HepG2 (cell line): ENCODE results near the gene SLC25A1. TPM values are rescaled to one million over a fixed set of nuclear protein-coding genes. Genes with fewer than 3 reads are reported as not detected.

Experiments
- ARNT2 ChIP-seq: sonication (generic); formaldehyde crosslinking; IDR thresholded peaks from 2 replicates; pipeline ENCODE4 v1.8.0; 2022; ENCODE audit warnings: mild to moderate bottlenecking, low read depth, missing genetic modification reagents, moderate library complexity
- BCL6 ChIP-seq: IDR thresholded peaks from 2 replicates; pipeline ENCODE4 v1.6.1; 2016; ENCODE audit warnings: missing genetic modification reagents, missing compliant biosample characterization
- CC2D1A ChIP-seq: sonication (generic); formaldehyde crosslinking; IDR thresholded peaks from 2 replicates; pipeline ENCODE4 v1.8.1; 2023; ENCODE audit warnings: mild to moderate bottlenecking, missing genetic modification reagents
- CEBPG ChIP-seq: IDR thresholded peaks from 2 replicates; pipeline ENCODE4 v1.6.1; 2016
- HNF4A ChIP-seq: sonication (generic); formaldehyde crosslinking; IDR thresholded peaks from 2 replicates; pipeline ENCODE4 v1.4.0; 2020; ENCODE audit warnings: missing genetic modification reagents
- KLF15 ChIP-seq: sonication (generic); formaldehyde crosslinking; IDR thresholded peaks from 2 replicates; pipeline ENCODE4 v1.8.1; 2023; ENCODE audit warnings: borderline replicate concordance, mild to moderate bottlenecking, inconsistent platforms, missing genetic modification reagents, mixed read lengths
- MAZ ChIP-seq, 2 experiments: sonication (generic) in 1 of 2; formaldehyde crosslinking in 1 of 2; IDR thresholded peaks; 2 replicates each; pipeline versions ENCODE4 v1.5.0 to v1.6.1; 2012 to 2020; ENCODE audit warnings: low read depth in 2 of 2, mild to moderate bottlenecking in 2 of 2, borderline replicate concordance in 1 of 2, improper control_type of control experiment in 1 of 2, low read length in 1 of 2, missing genetic modification reagents in 1 of 2, moderate library complexity in 1 of 2
- NR3C1 ChIP-seq: sonication (generic); formaldehyde crosslinking; IDR thresholded peaks from 2 replicates; pipeline ENCODE4 v1.4.0; 2020; ENCODE audit warnings: missing genetic modification reagents
- REXO4 ChIP-seq: sonication (generic); formaldehyde crosslinking; IDR thresholded peaks from 2 replicates; pipeline ENCODE4 v1.8.0; 2022; ENCODE audit warnings: missing genetic modification reagents, mild to moderate bottlenecking, borderline replicate concordance
- RNF2 ChIP-seq: fragments of 450-650 bp; conservative IDR thresholded peaks from 2 replicates; pipeline ENCODE4 v1.6.1; 2016; ENCODE audit warnings: low read depth
- SAP130 ChIP-seq: IDR thresholded peaks from 2 replicates; pipeline ENCODE4 v1.6.1; 2016; ENCODE audit warnings: low read depth
- SMC3 ChIP-seq: IDR thresholded peaks from 2 replicates; pipeline ENCODE4 v1.6.1; 2011; ENCODE audit warnings: low read length, improper control_type of control experiment
- TAF15 ChIP-seq: fragments of 200-400 bp; formaldehyde crosslinking; IDR thresholded peaks from one replicate; pipeline ENCODE4 v1.6.1; 2018; ENCODE audit warnings: mild to moderate bottlenecking, low read depth, low read length; ENCODE audit not compliant: poor library complexity, severe bottlenecking
- TEAD3 ChIP-seq: optimal IDR thresholded peaks from 2 replicates; pipeline ENCODE3; 2016; ENCODE audit warnings: borderline replicate concordance
- TP53 ChIP-seq: sonication (generic); formaldehyde crosslinking; conservative IDR thresholded peaks from 2 replicates; pipeline ENCODE4 v1.4.0; 2020; ENCODE audit warnings: missing genetic modification reagents
- ZBTB3 ChIP-seq: sonication (generic); formaldehyde crosslinking; IDR thresholded peaks from 2 replicates; pipeline ENCODE4 v1.4.0; 2020; ENCODE audit warnings: low read depth, mild to moderate bottlenecking, moderate library complexity, missing genetic modification reagents, borderline replicate concordance
- ZBTB38 ChIP-seq: sonication (generic); formaldehyde crosslinking; IDR thresholded peaks from 2 replicates; pipeline ENCODE4 v1.5.1; 2020; ENCODE audit warnings: mild to moderate bottlenecking, missing genetic modification reagents
- ZFAT ChIP-seq: sonication (generic); formaldehyde crosslinking; conservative IDR thresholded peaks from 2 replicates; pipeline ENCODE4 v1.8.1; 2023; ENCODE audit warnings: missing genetic modification reagents, inconsistent platforms
- ZNF121 ChIP-seq: sonication (generic); formaldehyde crosslinking; IDR thresholded peaks from 2 replicates; pipeline ENCODE4 v1.5.0; 2020; ENCODE audit warnings: mild to moderate bottlenecking, missing genetic modification reagents
- ZNF260 ChIP-seq: sonication (generic); formaldehyde crosslinking; IDR thresholded peaks from 2 replicates; pipeline ENCODE4 v1.4.0; 2020; ENCODE audit warnings: missing genetic modification reagents, low read depth, mild to moderate bottlenecking, borderline replicate concordance
- ZNF326 ChIP-seq: sonication (generic); formaldehyde crosslinking; IDR thresholded peaks from 2 replicates; pipeline ENCODE4 v1.4.0; 2020; ENCODE audit warnings: missing genetic modification reagents, borderline replicate concordance
- ZNF530 ChIP-seq: sonication (generic); formaldehyde crosslinking; IDR thresholded peaks from 2 replicates; pipeline ENCODE4 v1.5.0; 2020; ENCODE audit warnings: low read depth, mild to moderate bottlenecking, missing genetic modification reagents
- polyA plus RNA-seq, 8 experiments: library from polyadenylated mRNA; depleted of rRNA in 3 of 8; stranded (reverse) in 7 of 8; unstranded in 1 of 8; fragments of >200 nt; fragmentation: Illumina TruSeq in 4 of 8; extraction: Trizol in 4 of 8; gene quantifications; 2 replicates each; pipeline versions ENCODE4 v1.2.1 to v1.2.3, GENCODE V29; 2011 to 2016; ENCODE audit warnings: low read depth in 4 of 8, missing spikeins in 1 of 8, mixed read lengths in 1 of 8; ENCODE audit not compliant: insufficient read depth in 1 of 8
- total RNA-seq, 5 experiments: library from RNA; depleted of rRNA; stranded (reverse); fragments of >200 nt; fragmentation: Illumina TruSeq; extraction: Trizol; gene quantifications; 2 replicates each; pipeline ENCODE4 v1.2.3, GENCODE V29; 2016; ENCODE audit warnings: low read depth in 1 of 5
- TF ChIP-seq, protein P1 (sequence below): sonication (generic); formaldehyde crosslinking; IDR thresholded peaks from 2 replicates; pipeline ENCODE4 v1.8.0; 2022; ENCODE audit warnings: mild to moderate bottlenecking, missing genetic modification reagents, borderline replicate concordance
- TF ChIP-seq, protein P2 (sequence below): IDR thresholded peaks from 2 replicates; pipeline ENCODE4 v1.6.1; 2016; ENCODE audit warnings: missing compliant biosample characterization, missing genetic modification reagents, borderline replicate concordance
- TF ChIP-seq, protein P3 (sequence below): sonication (generic); formaldehyde crosslinking; IDR thresholded peaks from 2 replicates; pipeline ENCODE4 v1.4.0; 2020; ENCODE audit warnings: missing genetic modification reagents; ENCODE audit errors: not compliant biosample characterization

Gene SLC25A1
- total and polyA plus RNA-seq, 2 of the 13 experiments (the other 11 are each of a cell fraction or from before 2014, with no cell fraction given), result 49.4 to 161 TPM

DNA sequence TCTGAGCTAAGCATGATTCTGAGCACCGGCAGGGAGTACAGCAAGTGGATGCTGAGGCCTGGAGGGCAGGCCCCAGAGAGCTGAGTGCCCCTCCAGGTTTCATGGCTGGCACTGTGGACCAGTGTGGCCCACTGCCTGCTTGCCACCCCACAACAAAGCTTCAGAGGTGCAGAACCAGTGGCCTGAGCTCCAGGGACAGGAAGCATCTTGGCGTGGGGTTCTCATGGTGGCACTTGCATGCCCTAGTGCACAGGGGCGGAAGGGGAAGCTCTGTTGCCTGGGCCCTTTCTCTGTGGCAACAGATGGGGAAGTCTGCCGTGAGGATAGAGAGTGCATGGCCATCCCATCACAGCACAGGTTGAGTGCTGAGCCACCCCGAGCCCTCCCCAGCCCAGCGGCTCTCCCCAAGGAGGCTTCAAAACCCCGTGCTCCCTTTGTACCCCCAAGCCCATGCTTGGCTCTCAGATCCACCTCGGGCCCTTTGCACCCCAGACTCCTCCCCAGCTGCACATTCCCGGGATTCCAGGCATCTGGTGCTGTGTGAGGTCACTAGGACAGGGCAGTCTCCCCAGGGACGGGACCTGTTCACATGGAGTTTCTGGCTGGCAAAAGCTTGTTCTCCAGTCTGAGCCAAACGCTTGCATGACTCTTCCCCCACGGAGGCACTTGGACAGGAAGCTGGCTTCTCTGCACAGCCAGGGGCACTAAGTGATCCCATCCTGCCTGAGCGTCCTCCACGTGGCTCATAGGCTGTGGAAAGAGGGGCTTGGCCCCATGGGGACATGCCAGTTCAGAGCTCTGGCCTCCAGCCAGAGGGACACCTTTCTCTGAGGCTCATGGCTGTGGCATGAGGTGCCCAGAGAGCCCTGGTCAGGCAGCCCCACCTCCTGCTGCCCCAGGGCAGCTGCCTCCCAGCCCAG lies 4.2 kb downstream of the SLC25A1 start (continued):
- TF ChIP-seq CC2D1A (CRISPR knock-in tag) (no peak), ZBTB38 (no peak), TP53 (CRISPR knock-in tag) (no peak), NR3C1 (CRISPR knock-in tag) (no peak), KLF15 (CRISPR knock-in tag) (no peak), ZNF121 (CRISPR knock-in tag) (peak; percentile 52; the same call in 1 of the 2 replicates), SMC3 (no peak), TAF15 (no peak), MAZ (IDR thresholded peaks at IDR 0.05; ENCODE audit: borderline replicate concordance, low read depth, low read length) (no peak), MAZ (CRISPR knock-in tag; IDR thresholded peaks at IDR 0.05; ENCODE audit: low read depth) (0 out of 2 replicates have a peak, but pooled peaks have one; percentile 16), ARNT2 (CRISPR knock-in tag) (peak; percentile 74; the same call in 1 of the 2 replicates), ZNF326 (CRISPR knock-in tag) (peak; percentile 78; the same call in 1 of the 2 replicates), ZBTB3 (no peak), ZFAT (CRISPR knock-in tag) (no peak), CEBPG (CRISPR knock-in tag) (no peak), TEAD3 (peak; percentile 97), ZNF260 (CRISPR knock-in tag) (0 out of 2 replicates have a peak, but pooled peaks have one; percentile 78), SAP130 (peak; percentile 47), HNF4A (peak; percentile 40; the same call in 1 of the 2 replicates), RNF2 (no peak), ZNF530 (no peak), REXO4 (no peak), BCL6 (no peak)
- TF ChIP-seq, protein P1, sequence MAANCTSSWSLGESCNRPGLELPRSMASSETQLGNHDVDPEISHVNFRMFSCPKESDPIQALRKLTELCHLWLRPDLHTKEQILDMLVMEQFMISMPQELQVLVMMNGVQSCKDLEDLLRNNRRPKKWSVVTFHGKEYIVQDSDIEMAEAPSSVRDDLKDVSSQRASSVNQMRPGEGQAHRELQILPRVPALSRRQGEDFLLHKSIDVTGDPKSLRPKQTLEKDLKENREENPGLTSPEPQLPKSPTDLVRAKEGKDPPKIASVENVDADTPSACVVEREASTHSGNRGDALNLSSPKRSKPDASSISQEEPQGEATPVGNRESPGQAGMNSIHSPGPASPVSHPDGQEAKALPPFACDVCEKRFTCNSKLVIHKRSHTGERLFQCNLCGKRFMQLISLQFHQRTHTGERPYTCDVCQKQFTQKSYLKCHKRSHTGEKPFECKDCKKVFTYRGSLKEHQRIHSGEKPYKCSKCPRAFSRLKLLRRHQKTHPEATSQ, result no peak
- TF ChIP-seq, protein P2, sequence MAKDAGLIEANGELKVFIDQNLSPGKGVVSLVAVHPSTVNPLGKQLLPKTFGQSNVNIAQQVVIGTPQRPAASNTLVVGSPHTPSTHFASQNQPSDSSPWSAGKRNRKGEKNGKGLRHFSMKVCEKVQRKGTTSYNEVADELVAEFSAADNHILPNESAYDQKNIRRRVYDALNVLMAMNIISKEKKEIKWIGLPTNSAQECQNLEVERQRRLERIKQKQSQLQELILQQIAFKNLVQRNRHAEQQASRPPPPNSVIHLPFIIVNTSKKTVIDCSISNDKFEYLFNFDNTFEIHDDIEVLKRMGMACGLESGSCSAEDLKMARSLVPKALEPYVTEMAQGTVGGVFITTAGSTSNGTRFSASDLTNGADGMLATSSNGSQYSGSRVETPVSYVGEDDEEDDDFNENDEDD (CRISPR knock-in tag), result no peak
- TF ChIP-seq, protein P3, sequence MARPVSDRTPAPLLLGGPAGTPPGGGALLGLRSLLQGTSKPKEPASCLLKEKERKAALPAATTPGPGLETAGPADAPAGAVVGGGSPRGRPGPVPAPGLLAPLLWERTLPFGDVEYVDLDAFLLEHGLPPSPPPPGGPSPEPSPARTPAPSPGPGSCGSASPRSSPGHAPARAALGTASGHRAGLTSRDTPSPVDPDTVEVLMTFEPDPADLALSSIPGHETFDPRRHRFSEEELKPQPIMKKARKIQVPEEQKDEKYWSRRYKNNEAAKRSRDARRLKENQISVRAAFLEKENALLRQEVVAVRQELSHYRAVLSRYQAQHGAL (CRISPR knock-in tag), result no peak
